GM23338 (cell line): ENCODE results near the gene GCKR. TPM values are rescaled to one million over a fixed set of nuclear protein-coding genes. Genes with fewer than 3 reads are reported as not detected.

Source experiments
- ATAC-seq: fragments of 200-7000 bp; cut with Tn5 transposase; 3 replicates; pipeline ENCODE4 v1.9.1; 2020
- DNase-seq: peaks from one replicate; pipeline ENCODE4 v3.0.0-alpha.2; 2015; ENCODE audit warnings: low spot score
- H2AFZ ChIP-seq: fragments of 200-600 bp; sonication (generic); 2 replicates; pipeline ENCODE4 v1.8.0; 2016; ENCODE audit warnings: antibody characterized with exemption, mild to moderate bottlenecking, moderate library complexity
- H3F3A ChIP-seq: fragments of 200-600 bp; sonication (generic); replicated peaks from 2 replicates; pipeline ENCODE4 v1.8.0; 2017; ENCODE audit warnings: antibody characterized with exemption, mixed run types, low read depth
- H3K27ac ChIP-seq: fragments of 200-600 bp; sonication (generic); 2 replicates; pipeline ENCODE4 v1.6.1; 2016; ENCODE audit warnings: low read depth
- H3K27me3 ChIP-seq: fragments of 200-600 bp; sonication (generic); 2 replicates; pipeline ENCODE4 v1.8.0; 2016; ENCODE audit warnings: mild to moderate bottlenecking, mixed run types, moderate library complexity; ENCODE audit not compliant: insufficient read depth
- H3K36me3 ChIP-seq: fragments of 200-600 bp; sonication (generic); 2 replicates; pipeline ENCODE4 v1.8.0; 2016; ENCODE audit warnings: mild to moderate bottlenecking; ENCODE audit not compliant: insufficient read depth
- H3K4me1 ChIP-seq: fragments of 200-600 bp; sonication (generic); 2 replicates; pipeline ENCODE4 v1.8.0; 2016; ENCODE audit warnings: mild to moderate bottlenecking, moderate library complexity; ENCODE audit not compliant: insufficient read depth
- H3K4me2 ChIP-seq: fragments of 200-600 bp; sonication (generic); 2 replicates; pipeline ENCODE4 v1.7.1; 2017; ENCODE audit warnings: mixed run types
- H3K4me3 ChIP-seq: fragments of 200-600 bp; sonication (generic); 2 replicates; pipeline ENCODE4 v1.6.1; 2016; ENCODE audit warnings: mixed run types
- H3K79me2 ChIP-seq: fragments of 200-600 bp; sonication (generic); replicated peaks from 2 replicates; pipeline ENCODE4 v1.8.0; 2017; ENCODE audit warnings: mild to moderate bottlenecking; ENCODE audit not compliant: insufficient read depth
- H3K9me2 ChIP-seq: fragments of 200-600 bp; sonication (generic); 2 replicates; pipeline ENCODE4 v1.8.0; 2017; ENCODE audit not compliant: insufficient read depth
- H4K20me1 ChIP-seq: fragments of 200-600 bp; sonication (generic); replicated peaks from 2 replicates; pipeline ENCODE4 v1.8.0; 2017; ENCODE audit warnings: mild to moderate bottlenecking; ENCODE audit not compliant: insufficient read depth
- H3K27ac Mint-ChIP-seq: 2 replicates; pipeline ENCODE4 v1.8.0; 2020; ENCODE audit warnings: inconsistent platforms, mild to moderate bottlenecking, moderate library complexity, mixed read lengths
- H3K27me3 Mint-ChIP-seq: 3 replicates; pipeline ENCODE4 v1.8.0; 2022; ENCODE audit warnings: low read depth, mild to moderate bottlenecking, moderate library complexity, mixed read lengths, inconsistent platforms; ENCODE audit not compliant: insufficient read depth, poor library complexity
- H3K36me3 Mint-ChIP-seq: 3 replicates; pipeline ENCODE4 v1.8.0; 2021; ENCODE audit warnings: low read depth, mild to moderate bottlenecking, inconsistent platforms, moderate library complexity, mixed read lengths
- H3K4me1 Mint-ChIP-seq: 3 replicates; pipeline ENCODE4 v1.8.0; 2020; ENCODE audit warnings: mild to moderate bottlenecking, inconsistent platforms, mixed read lengths
- H3K4me3 Mint-ChIP-seq: 3 replicates; pipeline ENCODE4 v1.8.0; 2021; ENCODE audit warnings: moderate library complexity, mild to moderate bottlenecking, inconsistent platforms, mixed read lengths
- H3K9me3 Mint-ChIP-seq: 3 replicates; pipeline ENCODE4 v1.8.0; 2020; ENCODE audit warnings: moderate library complexity, mild to moderate bottlenecking, inconsistent platforms, mixed read lengths
- CREB1 ChIP-seq: fragments of 250-450 bp; sonication (Bioruptor Pico); IDR thresholded peaks from 2 replicates; pipeline ENCODE4 v1.5.0; 2020; ENCODE audit warnings: low read depth, mild to moderate bottlenecking, moderate library complexity
- CTCF ChIP-seq, 2 experiments: fragments of 200-600 bp in 1 of 2; sonication (generic) in 1 of 2; conservative IDR thresholded peaks; 2 replicates each; pipeline versions ENCODE4 v1.5.1 to v1.6.1; 2016 to 2017; ENCODE audit warnings: antibody characterized with exemption in 2 of 2, low read depth in 2 of 2, mild to moderate bottlenecking in 2 of 2, moderate library complexity in 1 of 2
- EZH2 ChIP-seq: fragments of 200-600 bp; sonication (generic); IDR thresholded peaks from one replicate; pipeline ENCODE4 v1.8.0; 2017; ENCODE audit warnings: antibody characterized with exemption, mild to moderate bottlenecking, low read depth; ENCODE audit not compliant: unreplicated experiment
- EZH2phosphoT487 ChIP-seq: fragments of 200-600 bp; sonication (generic); IDR thresholded peaks from one replicate; pipeline ENCODE4 v1.8.1; 2018; ENCODE audit warnings: antibody characterized with exemption; ENCODE audit not compliant: unreplicated experiment
- JUNB ChIP-seq: IDR thresholded peaks from one replicate; pipeline ENCODE4 v1.6.1; 2016; ENCODE audit warnings: antibody characterized with exemption; ENCODE audit not compliant: unreplicated experiment
- NANOG ChIP-seq: IDR thresholded peaks from 2 replicates; pipeline ENCODE4 v1.6.1; 2016; ENCODE audit warnings: antibody characterized with exemption, borderline replicate concordance
- POLR2AphosphoS5 ChIP-seq: IDR thresholded peaks from 2 replicates; pipeline ENCODE4 v1.6.1; 2016; ENCODE audit warnings: antibody characterized with exemption, low read depth
- STAT1 ChIP-seq: IDR thresholded peaks from one replicate; pipeline ENCODE4 v1.6.1; 2016; ENCODE audit warnings: antibody characterized with exemption; ENCODE audit not compliant: unreplicated experiment
- ZNF114 ChIP-seq: fragments of 250-450 bp; sonication (Bioruptor Pico); IDR thresholded peaks from 2 replicates; pipeline ENCODE4 v1.5.0; 2020; ENCODE audit warnings: mild to moderate bottlenecking, moderate library complexity
- ZNF331 ChIP-seq: fragments of 250-450 bp; sonication (Bioruptor Pico); IDR thresholded peaks from 2 replicates; pipeline ENCODE4 v1.5.0; 2020; ENCODE audit warnings: low read depth, mild to moderate bottlenecking, moderate library complexity
- polyA plus RNA-seq: library from polyadenylated mRNA; unstranded; fragments of >200 nt; fragmentation: Nextera tagmentation; extraction: Ambion mirVana; gene quantifications from 2 replicates; pipeline ENCODE4 v1.2.1, GENCODE V29; 2016
- total RNA-seq: library from RNA; depleted of rRNA; stranded (reverse); fragments of >200 nt; shearing (Covaris generic); gene quantifications from 2 replicates; pipeline ENCODE4 v1.2.3, GENCODE V29; 2014
- TF ChIP-seq, protein P1 (sequence below): IDR thresholded peaks from one replicate; pipeline ENCODE4 v1.6.1; 2018; ENCODE audit warnings: antibody characterized with exemption; ENCODE audit not compliant: unreplicated experiment
- TF ChIP-seq, protein P2 (sequence below): IDR thresholded peaks from 2 replicates; pipeline ENCODE4 v1.6.1; 2016; ENCODE audit warnings: antibody characterized with exemption
- TF ChIP-seq, protein P3 (sequence below): fragments of 250-450 bp; sonication (Bioruptor Pico); IDR thresholded peaks from 2 replicates; pipeline ENCODE4 v1.5.0; 2020; ENCODE audit warnings: mild to moderate bottlenecking, moderate library complexity

The GCKR gene
- total and polyA plus RNA-seq, 2 experiments from 2014 or later: not detected

DNA sequence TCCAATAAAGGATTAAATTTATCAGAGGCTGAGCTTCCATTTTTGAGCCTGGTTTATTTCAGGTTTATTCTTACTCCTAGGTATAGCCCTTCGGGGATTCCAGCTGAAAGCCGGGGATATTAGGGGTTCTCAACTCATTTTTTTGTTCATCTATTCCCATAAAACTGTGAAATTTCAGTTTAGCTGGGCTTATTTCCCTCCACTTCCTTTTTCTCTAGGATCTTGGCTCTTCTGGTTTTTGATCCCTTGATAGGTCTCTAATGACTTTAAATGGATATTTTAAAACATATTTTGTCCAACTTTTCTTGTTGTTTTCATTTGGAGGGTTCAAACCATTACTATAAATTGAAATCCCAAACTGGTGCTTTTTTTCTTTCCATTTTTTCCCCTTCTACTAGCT, 62.6 kb downstream of the GCKR start:
- H2AFZ ChIP-seq: no peak overlapping the region
- H3F3A ChIP-seq: no peaks in the 10 kb centered on the region
- H3K4me3 ChIP-seq: no peak overlapping the region
- Mint-ChIP-seq H3K4me1 (no peaks in the 10 kb centered on the region), H3K9me3 (peaks cover 15% of the 10 kb centered on the region), H3K27me3 (no peaks in the 10 kb centered on the region), H3K36me3 (no peaks in the 10 kb centered on the region; the same call in 2 of the 3 replicates), H3K4me3 (no peak overlapping the region), H3K27ac (no peak overlapping the region)
- H3K27ac ChIP-seq: no peak overlapping the region
- H3K36me3 ChIP-seq: no peaks in the 10 kb centered on the region
- no peaks in the 10 kb centered on the region for H3K79me2 ChIP-seq
- no peaks in the 10 kb centered on the region for H3K9me2 ChIP-seq
- H4K20me1 ChIP-seq: no peaks in the 10 kb centered on the region
- TF ChIP-seq, protein P1, sequence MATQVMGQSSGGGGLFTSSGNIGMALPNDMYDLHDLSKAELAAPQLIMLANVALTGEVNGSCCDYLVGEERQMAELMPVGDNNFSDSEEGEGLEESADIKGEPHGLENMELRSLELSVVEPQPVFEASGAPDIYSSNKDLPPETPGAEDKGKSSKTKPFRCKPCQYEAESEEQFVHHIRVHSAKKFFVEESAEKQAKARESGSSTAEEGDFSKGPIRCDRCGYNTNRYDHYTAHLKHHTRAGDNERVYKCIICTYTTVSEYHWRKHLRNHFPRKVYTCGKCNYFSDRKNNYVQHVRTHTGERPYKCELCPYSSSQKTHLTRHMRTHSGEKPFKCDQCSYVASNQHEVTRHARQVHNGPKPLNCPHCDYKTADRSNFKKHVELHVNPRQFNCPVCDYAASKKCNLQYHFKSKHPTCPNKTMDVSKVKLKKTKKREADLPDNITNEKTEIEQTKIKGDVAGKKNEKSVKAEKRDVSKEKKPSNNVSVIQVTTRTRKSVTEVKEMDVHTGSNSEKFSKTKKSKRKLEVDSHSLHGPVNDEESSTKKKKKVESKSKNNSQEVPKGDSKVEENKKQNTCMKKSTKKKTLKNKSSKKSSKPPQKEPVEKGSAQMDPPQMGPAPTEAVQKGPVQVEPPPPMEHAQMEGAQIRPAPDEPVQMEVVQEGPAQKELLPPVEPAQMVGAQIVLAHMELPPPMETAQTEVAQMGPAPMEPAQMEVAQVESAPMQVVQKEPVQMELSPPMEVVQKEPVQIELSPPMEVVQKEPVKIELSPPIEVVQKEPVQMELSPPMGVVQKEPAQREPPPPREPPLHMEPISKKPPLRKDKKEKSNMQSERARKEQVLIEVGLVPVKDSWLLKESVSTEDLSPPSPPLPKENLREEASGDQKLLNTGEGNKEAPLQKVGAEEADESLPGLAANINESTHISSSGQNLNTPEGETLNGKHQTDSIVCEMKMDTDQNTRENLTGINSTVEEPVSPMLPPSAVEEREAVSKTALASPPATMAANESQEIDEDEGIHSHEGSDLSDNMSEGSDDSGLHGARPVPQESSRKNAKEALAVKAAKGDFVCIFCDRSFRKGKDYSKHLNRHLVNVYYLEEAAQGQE: no peak
- TF ChIP-seq NANOG: no peak
- TF ChIP-seq ZNF331: no peak
- no peak for TF ChIP-seq EZH2
- no peak for TF ChIP-seq CREB1
- TF ChIP-seq POLR2AphosphoS5: no peak
- no peak for TF ChIP-seq ZNF114 (CRISPR knock-in tag)
- TF ChIP-seq EZH2phosphoT487: no peak
- no peak for TF ChIP-seq JUNB
- TF ChIP-seq STAT1: no peak
- TF ChIP-seq CTCF (conservative IDR thresholded peaks at IDR 0.05; ENCODE audit: low read depth in 2 of 2): no peak
- TF ChIP-seq, protein P2, sequence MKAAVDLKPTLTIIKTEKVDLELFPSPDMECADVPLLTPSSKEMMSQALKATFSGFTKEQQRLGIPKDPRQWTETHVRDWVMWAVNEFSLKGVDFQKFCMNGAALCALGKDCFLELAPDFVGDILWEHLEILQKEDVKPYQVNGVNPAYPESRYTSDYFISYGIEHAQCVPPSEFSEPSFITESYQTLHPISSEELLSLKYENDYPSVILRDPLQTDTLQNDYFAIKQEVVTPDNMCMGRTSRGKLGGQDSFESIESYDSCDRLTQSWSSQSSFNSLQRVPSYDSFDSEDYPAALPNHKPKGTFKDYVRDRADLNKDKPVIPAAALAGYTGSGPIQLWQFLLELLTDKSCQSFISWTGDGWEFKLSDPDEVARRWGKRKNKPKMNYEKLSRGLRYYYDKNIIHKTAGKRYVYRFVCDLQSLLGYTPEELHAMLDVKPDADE: no peak
- TF ChIP-seq, protein P3, sequence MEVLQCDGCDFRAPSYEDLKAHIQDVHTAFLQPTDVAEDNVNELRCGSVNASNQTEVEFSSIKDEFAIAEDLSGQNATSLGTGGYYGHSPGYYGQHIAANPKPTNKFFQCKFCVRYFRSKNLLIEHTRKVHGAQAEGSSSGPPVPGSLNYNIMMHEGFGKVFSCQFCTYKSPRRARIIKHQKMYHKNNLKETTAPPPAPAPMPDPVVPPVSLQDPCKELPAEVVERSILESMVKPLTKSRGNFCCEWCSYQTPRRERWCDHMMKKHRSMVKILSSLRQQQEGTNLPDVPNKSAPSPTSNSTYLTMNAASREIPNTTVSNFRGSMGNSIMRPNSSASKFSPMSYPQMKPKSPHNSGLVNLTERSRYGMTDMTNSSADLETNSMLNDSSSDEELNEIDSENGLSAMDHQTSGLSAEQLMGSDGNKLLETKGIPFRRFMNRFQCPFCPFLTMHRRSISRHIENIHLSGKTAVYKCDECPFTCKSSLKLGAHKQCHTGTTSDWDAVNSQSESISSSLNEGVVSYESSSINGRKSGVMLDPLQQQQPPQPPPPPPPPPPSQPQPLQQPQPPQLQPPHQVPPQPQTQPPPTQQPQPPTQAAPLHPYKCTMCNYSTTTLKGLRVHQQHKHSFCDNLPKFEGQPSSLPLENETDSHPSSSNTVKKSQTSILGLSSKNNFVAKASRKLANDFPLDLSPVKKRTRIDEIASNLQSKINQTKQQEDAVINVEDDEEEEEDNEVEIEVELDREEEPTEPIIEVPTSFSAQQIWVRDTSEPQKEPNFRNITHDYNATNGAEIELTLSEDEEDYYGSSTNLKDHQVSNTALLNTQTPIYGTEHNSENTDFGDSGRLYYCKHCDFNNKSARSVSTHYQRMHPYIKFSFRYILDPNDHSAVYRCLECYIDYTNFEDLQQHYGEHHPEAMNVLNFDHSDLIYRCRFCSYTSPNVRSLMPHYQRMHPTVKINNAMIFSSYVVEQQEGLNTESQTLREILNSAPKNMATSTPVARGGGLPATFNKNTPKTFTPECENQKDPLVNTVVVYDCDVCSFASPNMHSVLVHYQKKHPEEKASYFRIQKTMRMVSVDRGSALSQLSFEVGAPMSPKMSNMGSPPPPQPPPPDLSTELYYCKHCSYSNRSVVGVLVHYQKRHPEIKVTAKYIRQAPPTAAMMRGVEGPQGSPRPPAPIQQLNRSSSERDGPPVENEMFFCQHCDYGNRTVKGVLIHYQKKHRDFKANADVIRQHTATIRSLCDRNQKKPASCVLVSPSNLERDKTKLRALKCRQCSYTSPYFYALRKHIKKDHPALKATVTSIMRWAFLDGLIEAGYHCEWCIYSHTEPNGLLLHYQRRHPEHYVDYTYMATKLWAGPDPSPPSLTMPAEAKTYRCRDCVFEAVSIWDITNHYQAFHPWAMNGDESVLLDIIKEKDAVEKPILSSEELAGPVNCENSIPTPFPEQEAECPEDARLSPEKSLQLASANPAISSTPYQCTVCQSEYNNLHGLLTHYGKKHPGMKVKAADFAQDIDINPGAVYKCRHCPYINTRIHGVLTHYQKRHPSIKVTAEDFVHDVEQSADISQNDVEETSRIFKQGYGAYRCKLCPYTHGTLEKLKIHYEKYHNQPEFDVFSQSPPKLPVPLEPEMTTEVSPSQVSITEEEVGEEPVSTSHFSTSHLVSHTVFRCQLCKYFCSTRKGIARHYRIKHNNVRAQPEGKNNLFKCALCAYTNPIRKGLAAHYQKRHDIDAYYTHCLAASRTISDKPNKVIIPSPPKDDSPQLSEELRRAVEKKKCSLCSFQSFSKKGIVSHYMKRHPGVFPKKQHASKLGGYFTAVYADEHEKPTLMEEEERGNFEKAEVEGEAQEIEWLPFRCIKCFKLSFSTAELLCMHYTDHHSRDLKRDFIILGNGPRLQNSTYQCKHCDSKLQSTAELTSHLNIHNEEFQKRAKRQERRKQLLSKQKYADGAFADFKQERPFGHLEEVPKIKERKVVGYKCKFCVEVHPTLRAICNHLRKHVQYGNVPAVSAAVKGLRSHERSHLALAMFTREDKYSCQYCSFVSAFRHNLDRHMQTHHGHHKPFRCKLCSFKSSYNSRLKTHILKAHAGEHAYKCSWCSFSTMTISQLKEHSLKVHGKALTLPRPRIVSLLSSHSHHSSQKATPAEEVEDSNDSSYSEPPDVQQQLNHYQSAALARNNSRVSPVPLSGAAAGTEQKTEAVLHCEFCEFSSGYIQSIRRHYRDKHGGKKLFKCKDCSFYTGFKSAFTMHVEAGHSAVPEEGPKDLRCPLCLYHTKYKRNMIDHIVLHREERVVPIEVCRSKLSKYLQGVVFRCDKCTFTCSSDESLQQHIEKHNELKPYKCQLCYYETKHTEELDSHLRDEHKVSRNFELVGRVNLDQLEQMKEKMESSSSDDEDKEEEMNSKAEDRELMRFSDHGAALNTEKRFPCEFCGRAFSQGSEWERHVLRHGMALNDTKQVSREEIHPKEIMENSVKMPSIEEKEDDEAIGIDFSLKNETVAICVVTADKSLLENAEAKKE: no peak
- no peak for DNase-seq
- H3K4me2 ChIP-seq: no peak overlapping the region
- no peak for ATAC-seq
- no peaks in the 10 kb centered on the region for H3K27me3 ChIP-seq
- H3K4me1 ChIP-seq: no peaks in the 10 kb centered on the region
